ENCODE measurements around the gene FUOM. TPM values are rescaled to one million over a fixed set of nuclear protein-coding genes. Genes with fewer than 3 reads are reported as not detected.

The FUOM gene
- total and polyA plus RNA-seq, 2 of the 8 experiments (the other 6 are each of a cell fraction or from before 2014, with no cell fraction given), result 22.0 to 30.4 TPM

GRCh38 chr10:133364645-133365431 is 7.0 kb upstream of the FUOM start (continued):
- TF ChIP-seq RXRA (IDR thresholded peaks at IDR 0.05; ENCODE audit: insufficient read depth, low read depth, low read length) (no peak), SIRT6 (IDR thresholded peaks at IDR 0.05; ENCODE audit: low read length) (no peak)
